WTC11 (cell line): ENCODE results near the gene TPP1.

ENCODE experiments used
- CREB1 ChIP-seq: sonication (generic); formaldehyde crosslinking; IDR thresholded peaks from 2 replicates; pipeline ENCODE4 v1.8.0; 2023; ENCODE audit warnings: mild to moderate bottlenecking, missing genetic modification reagents
- CTCF ChIP-seq: fragments of 200-600 bp; IDR thresholded peaks from 2 replicates; pipeline ENCODE4 v1.8.0; 2022; ENCODE audit warnings: antibody characterized with exemption
- FOXK1 ChIP-seq: sonication (generic); formaldehyde crosslinking; IDR thresholded peaks from 2 replicates; pipeline ENCODE4 v1.8.0; 2022; ENCODE audit warnings: mild to moderate bottlenecking, moderate library complexity, missing genetic modification reagents
- FOXP4 ChIP-seq: sonication (generic); formaldehyde crosslinking; IDR thresholded peaks from 2 replicates; pipeline ENCODE4 v1.8.0; 2022; ENCODE audit warnings: mild to moderate bottlenecking, missing genetic modification reagents
- IRF2 ChIP-seq: sonication (generic); formaldehyde crosslinking; IDR thresholded peaks from 2 replicates; pipeline ENCODE4 v1.8.0; 2022; ENCODE audit warnings: low read depth, missing genetic modification reagents, borderline replicate concordance
- SOX15 ChIP-seq: fragments of 250-450 bp; sonication (Bioruptor Pico); IDR thresholded peaks from 2 replicates; pipeline ENCODE4 v1.9.0; 2021; ENCODE audit warnings: mild to moderate bottlenecking
- SP1 ChIP-seq: sonication (generic); formaldehyde crosslinking; conservative IDR thresholded peaks from 2 replicates; pipeline ENCODE4 v1.8.1; 2022; ENCODE audit warnings: missing genetic modification reagents

- TF ChIP-seq SOX15 (CRISPR knock-in tag) (no peak), CTCF (no peak), SP1 (no peak), FOXP4 (CRISPR knock-in tag) (no peak), IRF2 (CRISPR knock-in tag) (no peak), CREB1 (CRISPR knock-in tag) (no peak), FOXK1 (CRISPR knock-in tag) (no peak)
Observed at GRCh38 chr11:6608726-6609501, 10.3 kb downstream of the TPP1 start.
